H9 (cell line): ENCODE measurements around the gene DPM3. TPM values are rescaled to one million over a fixed set of nuclear protein-coding genes. Genes with fewer than 3 reads are reported as not detected.

Experiments used
- DNase-seq: peaks from one replicate; pipeline ENCODE4 v3.0.0-alpha.2; 2017
- H2AFZ ChIP-seq: one replicate; pipeline ENCODE4 v1.6.1; 2013; ENCODE audit warnings: mild to moderate bottlenecking, low read length, control low read depth, moderate library complexity
- H2AK5ac ChIP-seq: 2 replicates; pipeline ENCODE4 v1.6.1; 2013; ENCODE audit warnings: low read length, control low read depth, mixed read lengths; ENCODE audit not compliant: insufficient read length
- H2BK120ac ChIP-seq: one replicate; pipeline ENCODE4 v1.6.1; 2013; ENCODE audit warnings: low read depth, mild to moderate bottlenecking, low read length, control low read depth, inconsistent platforms; ENCODE audit not compliant: poor library complexity, severe bottlenecking
- H2BK12ac ChIP-seq: 2 replicates; pipeline ENCODE4 v1.6.1; 2013; ENCODE audit warnings: low read length, control low read depth, mixed read lengths, low read depth; ENCODE audit not compliant: insufficient read length
- H2BK15ac ChIP-seq: 2 replicates; pipeline ENCODE4 v1.6.1; 2013; ENCODE audit warnings: low read depth, low read length, control low read depth
- H2BK20ac ChIP-seq: one replicate; pipeline ENCODE4 v1.6.1; 2013; ENCODE audit warnings: low read depth, mild to moderate bottlenecking, low read length, control low read depth, inconsistent platforms; ENCODE audit not compliant: poor library complexity, severe bottlenecking
- H2BK5ac ChIP-seq: 2 replicates; pipeline ENCODE4 v1.6.1; 2013; ENCODE audit warnings: low read length, control low read depth, mixed read lengths; ENCODE audit not compliant: insufficient read length
- H3K14ac ChIP-seq: 2 replicates; pipeline ENCODE4 v1.6.1; 2013; ENCODE audit warnings: low read length, control low read depth; ENCODE audit not compliant: insufficient read depth
- H3K18ac ChIP-seq: 2 replicates; pipeline ENCODE4 v1.6.1; 2013; ENCODE audit warnings: low read depth, mild to moderate bottlenecking, mixed read lengths, low read length, control low read depth; ENCODE audit not compliant: insufficient read length
- H3K23ac ChIP-seq: 2 replicates; pipeline ENCODE4 v1.6.1; 2013; ENCODE audit warnings: low read length, control low read depth, mixed read lengths, low read depth; ENCODE audit not compliant: insufficient read length
- H3K23me2 ChIP-seq: 2 replicates; pipeline ENCODE4 v1.6.1; 2013; ENCODE audit warnings: low read depth, mild to moderate bottlenecking, mixed read lengths, low read length, control low read depth; ENCODE audit not compliant: insufficient read length, poor library complexity, severe bottlenecking
- H3K27ac ChIP-seq: 2 replicates; pipeline ENCODE4 v1.5.1; 2013; ENCODE audit warnings: low read length, control low read depth, mixed read lengths, low read depth; ENCODE audit not compliant: insufficient read length
- H3K27me3 ChIP-seq: 2 replicates; pipeline ENCODE4 v1.6.1; 2013; ENCODE audit warnings: low read length, control low read depth, inconsistent platforms; ENCODE audit not compliant: insufficient read depth
- H3K4ac ChIP-seq: 2 replicates; pipeline ENCODE4 v1.6.1; 2013; ENCODE audit warnings: low read depth, mild to moderate bottlenecking, control low read depth, inconsistent platforms, low read length, moderate library complexity
- H3K4me1 ChIP-seq: 2 replicates; pipeline ENCODE4 v1.6.1; 2013; ENCODE audit warnings: low read length, control low read depth, inconsistent platforms; ENCODE audit not compliant: insufficient read depth
- H3K4me2 ChIP-seq: 2 replicates; pipeline ENCODE4 v1.6.1; 2013; ENCODE audit warnings: low read length, control low read depth, mixed read lengths; ENCODE audit not compliant: insufficient read length, insufficient read depth
- H3K56ac ChIP-seq: 2 replicates; pipeline ENCODE4 v1.6.1; 2013; ENCODE audit warnings: low read depth, mild to moderate bottlenecking, mixed read lengths, low read length, control low read depth; ENCODE audit not compliant: insufficient read length
- H3K79me1 ChIP-seq: 2 replicates; pipeline ENCODE4 v1.6.1; 2013; ENCODE audit warnings: low read depth, mild to moderate bottlenecking, moderate library complexity, low read length, control low read depth, inconsistent platforms; ENCODE audit not compliant: insufficient read depth, poor library complexity, severe bottlenecking
- H3K79me2 ChIP-seq: 2 replicates; pipeline ENCODE4 v1.6.1; 2013; ENCODE audit warnings: low read length, control low read depth, inconsistent platforms; ENCODE audit not compliant: insufficient read depth
- H3K9ac ChIP-seq: 2 replicates; pipeline ENCODE4 v1.6.1; 2013; ENCODE audit warnings: low read length, control low read depth, mixed read lengths; ENCODE audit not compliant: insufficient read length; ENCODE audit errors: extremely low read depth
- H3K9me3 ChIP-seq: one replicate; pipeline ENCODE4 v1.6.1; 2013; ENCODE audit warnings: low read depth, low read length, inconsistent platforms; ENCODE audit not compliant: control insufficient read depth
- H3T11ph ChIP-seq: one replicate; pipeline ENCODE4 v1.6.1; 2013; ENCODE audit warnings: mild to moderate bottlenecking, low read length, control low read depth, inconsistent platforms
- H4K20me1 ChIP-seq: one replicate; pipeline ENCODE4 v1.6.1; 2013; ENCODE audit not compliant: control insufficient read depth, insufficient read length, insufficient read depth
- H4K5ac ChIP-seq: 2 replicates; pipeline ENCODE4 v1.6.1; 2013; ENCODE audit warnings: low read depth, mild to moderate bottlenecking, mixed read lengths, low read length, control low read depth; ENCODE audit not compliant: insufficient read length
- H4K8ac ChIP-seq: replicated peaks from 2 replicates; pipeline ENCODE4 v1.6.1; 2013; ENCODE audit warnings: low read length, control low read depth, mixed read lengths, low read depth; ENCODE audit not compliant: insufficient read length
- H4K91ac ChIP-seq: 2 replicates; pipeline ENCODE4 v1.6.1; 2013; ENCODE audit warnings: low read depth, mild to moderate bottlenecking, moderate library complexity, mixed read lengths, low read length, control low read depth; ENCODE audit not compliant: insufficient read length
- H3K27ac Mint-ChIP-seq, 3 experiments: 2 replicates in 2 of 3; 3 replicates in 1 of 3; pipeline ENCODE4 v1.8.0; 2020 to 2021; ENCODE audit warnings: mixed read lengths in 3 of 3, mild to moderate bottlenecking in 1 of 3, moderate library complexity in 1 of 3
- H3K27me3 Mint-ChIP-seq: 2 replicates; pipeline ENCODE4 v1.8.0; 2021; ENCODE audit warnings: low read depth, mild to moderate bottlenecking, moderate library complexity, mixed read lengths
- H3K36me3 Mint-ChIP-seq, 3 experiments: 2 replicates in 2 of 3; 3 replicates in 1 of 3; pipeline ENCODE4 v1.8.0; 2020 to 2021; ENCODE audit warnings: low read depth in 3 of 3, mixed read lengths in 3 of 3; ENCODE audit not compliant: insufficient read depth in 1 of 3
- H3K4me1 Mint-ChIP-seq, 2 experiments: 2 replicates each; pipeline ENCODE4 v1.8.0; 2020; ENCODE audit warnings: mixed read lengths in 2 of 2
- H3K4me3 Mint-ChIP-seq, 2 experiments: 2 replicates in 1 of 2; 3 replicates in 1 of 2; pipeline ENCODE4 v1.8.0; 2020 to 2021; ENCODE audit warnings: mild to moderate bottlenecking in 2 of 2, mixed read lengths in 2 of 2, moderate library complexity in 1 of 2
- H3K9me3 Mint-ChIP-seq, 2 experiments: 2 replicates in 1 of 2; 3 replicates in 1 of 2; pipeline ENCODE4 v1.8.0; 2020; ENCODE audit warnings: mild to moderate bottlenecking in 2 of 2, mixed read lengths in 2 of 2, moderate library complexity in 1 of 2
- CTCF ChIP-seq: fragments of 200-600 bp; sonication (generic); conservative IDR thresholded peaks from 3 replicates; pipeline ENCODE4 v1.8.0; 2021; ENCODE audit warnings: antibody characterized with exemption, mild to moderate bottlenecking
- WGBS: extraction: QIAGEN DNeasy Blood & Tissue Kit; methylation state at CpG from one replicate; pipeline ENCODE4 v1.1.7; 2013; ENCODE audit warnings: missing lambda C conversion rate, low lambda C conversion rate, mixed read lengths; ENCODE audit not compliant: insufficient read length; ENCODE audit errors: extremely low coverage; 5-methylcytosine and 5-hydroxymethylcytosine counted together
- total RNA-seq: library from RNA; stranded (reverse); gene quantifications from 2 replicates; pipeline ENCODE4 v1.2.1, GENCODE V29; 2021

DPM3 gene
- total RNA-seq, 1 experiment from 2014 or later = 48.5 TPM

GRCh38 chr1:155186794-155187455 lies 46.6 kb upstream of the DPM3 start:
- Histone ChIP-seq H3K23me2 (no peaks in the 10 kb centered on the region), H3K79me2 (no peaks in the 10 kb centered on the region), H3K18ac (no peak overlapping the region), H3K4me1 (peaks cover 3% of the 10 kb centered on the region), H3K56ac (no peak overlapping the region), H3K14ac (no peak overlapping the region), H3K9me3 (no peaks in the 10 kb centered on the region), H4K5ac (no peak overlapping the region), H3K9ac (no peak overlapping the region), H2BK12ac (no peak overlapping the region), H2BK120ac (no peak overlapping the region), H4K91ac (no peak overlapping the region), H3K27me3 (no peaks in the 10 kb centered on the region), H3K4ac (no peak overlapping the region), H2AK5ac (no peak overlapping the region), H2AFZ (no peak overlapping the region), H3K79me1 (no peaks in the 10 kb centered on the region), H4K20me1 (no peaks in the 10 kb centered on the region), H3K23ac (no peak overlapping the region), H3K4me2 (no peak overlapping the region), H3K27ac (no peak overlapping the region), H2BK20ac (no peak overlapping the region), H2BK15ac (no peak overlapping the region), H4K8ac (no peak overlapping the region), H2BK5ac (no peak overlapping the region), H3T11ph (no peak overlapping the region)
- WGBS = no CpG with 5 or more reads among the region's 14 CpGs
- Mint-ChIP-seq H3K36me3 (peaks cover 7 to 25% (median 21%) of the 10 kb centered on the region in 3 experiments; a peak in 6 of 7 replicates), H3K27me3 (peaks cover 1% of the 10 kb centered on the region; the same call in 1 of the 2 replicates), H3K9me3 (peaks cover 0 to 2% of the 10 kb centered on the region in 2 experiments; a peak in 1 of 5 replicates), H3K27ac (peak overlapping the region; percentile 17 to 76 (median 32); a peak in 4 of 7 replicates), H3K4me1 (peaks cover 17 to 33% of the 10 kb centered on the region in 2 experiments), H3K4me3 (peak overlapping the region in 1 of 2 experiments; percentile 43; a peak in 2 of 5 replicates)
- TF ChIP-seq CTCF = no peak
- no peak for DNase-seq
